ENCODE measurements around the gene STXBP4. TPM values are rescaled to one million over a fixed set of nuclear protein-coding genes. Genes with fewer than 3 reads are reported as not detected.

The STXBP4 gene
- total RNA-seq, 6 experiments from 2014 or later, result 9.4 to 12.9 (median 11.4) TPM

GRCh38 chr17:55062921-55063320, 94.4 kb downstream of the STXBP4 start:
- H3K27me3 Mint-ChIP-seq (ENCODE audit: insufficient read depth), result no peaks in the 10 kb centered on the region
- no peak overlapping the region for H3K27ac Mint-ChIP-seq
- no peak overlapping the region for H3K4me3 Mint-ChIP-seq
- H3K4me1 Mint-ChIP-seq (ENCODE audit: low read depth), result peaks cover 20% of the 10 kb centered on the region
- DNase-seq, result peak; percentile 52
- no peaks in the 10 kb centered on the region for H3K9me3 Mint-ChIP-seq
- no peaks in the 10 kb centered on the region for H3K36me3 Mint-ChIP-seq (ENCODE audit: low read depth)
- TF ChIP-seq CTCF (IDR thresholded peaks at IDR 0.05), result no peak

- no peak for DNase-seq
- no peaks in the 10 kb centered on the region for H3K9me3 Mint-ChIP-seq
- peaks cover 20% of the 10 kb centered on the region for H3K4me1 Mint-ChIP-seq (ENCODE audit: low read depth)
- no peak for TF ChIP-seq CTCF (IDR thresholded peaks at IDR 0.05)
- H3K27me3 Mint-ChIP-seq (ENCODE audit: insufficient read depth), result no peaks in the 10 kb centered on the region
- no peaks in the 10 kb centered on the region for H3K36me3 Mint-ChIP-seq (ENCODE audit: low read depth)
- H3K27ac Mint-ChIP-seq, result no peak overlapping the region
- no peak overlapping the region for H3K4me3 Mint-ChIP-seq
Observed at GRCh38 chr17:55063885-55064874, 95.6 kb downstream of the STXBP4 start.

- Mint-ChIP-seq H3K27me3 (ENCODE audit: insufficient read depth) (no peaks in the 10 kb centered on the region), H3K4me1 (ENCODE audit: low read depth) (peaks cover 13% of the 10 kb centered on the region), H3K4me3 (no peak overlapping the region), H3K27ac (no peak overlapping the region), H3K36me3 (ENCODE audit: low read depth) (no peaks in the 10 kb centered on the region), H3K9me3 (no peaks in the 10 kb centered on the region)
- TF ChIP-seq CTCF (IDR thresholded peaks at IDR 0.05), result no peak
- DNase-seq, result no peak
Observed at GRCh38 chr17:55067697-55068439, 99.3 kb downstream of the STXBP4 start.

- Mint-ChIP-seq H3K36me3 (ENCODE audit: low read depth) (no peaks in the 10 kb centered on the region), H3K4me3 (no peak overlapping the region), H3K27me3 (ENCODE audit: insufficient read depth) (no peaks in the 10 kb centered on the region), H3K27ac (no peak overlapping the region), H3K9me3 (no peaks in the 10 kb centered on the region), H3K4me1 (ENCODE audit: low read depth) (peaks cover 10% of the 10 kb centered on the region)
- DNase-seq, result no peak
- no peak for TF ChIP-seq CTCF (IDR thresholded peaks at IDR 0.05)
Observed at GRCh38 chr17:55068862-55069811, 100.6 kb downstream of the STXBP4 start.

- TF ChIP-seq CTCF (IDR thresholded peaks at IDR 0.05), result no peak
- Mint-ChIP-seq H3K4me3 (no peak overlapping the region), H3K9me3 (no peaks in the 10 kb centered on the region), H3K27me3 (ENCODE audit: insufficient read depth) (no peaks in the 10 kb centered on the region), H3K27ac (no peak overlapping the region), H3K4me1 (ENCODE audit: low read depth) (peaks cover 10% of the 10 kb centered on the region), H3K36me3 (ENCODE audit: low read depth) (no peaks in the 10 kb centered on the region)
- no peak for DNase-seq
Observed at GRCh38 chr17:55069983-55070529, 101.5 kb downstream of the STXBP4 start.

Measured in HFFc6 (cell line).